ENCODE measurements around the gene TPPP3. TPM values are rescaled to one million over a fixed set of nuclear protein-coding genes. Genes with fewer than 3 reads are reported as not detected.

Gene TPPP3
- total RNA-seq, 1 donor from 2014 or later: 135 TPM

DNA sequence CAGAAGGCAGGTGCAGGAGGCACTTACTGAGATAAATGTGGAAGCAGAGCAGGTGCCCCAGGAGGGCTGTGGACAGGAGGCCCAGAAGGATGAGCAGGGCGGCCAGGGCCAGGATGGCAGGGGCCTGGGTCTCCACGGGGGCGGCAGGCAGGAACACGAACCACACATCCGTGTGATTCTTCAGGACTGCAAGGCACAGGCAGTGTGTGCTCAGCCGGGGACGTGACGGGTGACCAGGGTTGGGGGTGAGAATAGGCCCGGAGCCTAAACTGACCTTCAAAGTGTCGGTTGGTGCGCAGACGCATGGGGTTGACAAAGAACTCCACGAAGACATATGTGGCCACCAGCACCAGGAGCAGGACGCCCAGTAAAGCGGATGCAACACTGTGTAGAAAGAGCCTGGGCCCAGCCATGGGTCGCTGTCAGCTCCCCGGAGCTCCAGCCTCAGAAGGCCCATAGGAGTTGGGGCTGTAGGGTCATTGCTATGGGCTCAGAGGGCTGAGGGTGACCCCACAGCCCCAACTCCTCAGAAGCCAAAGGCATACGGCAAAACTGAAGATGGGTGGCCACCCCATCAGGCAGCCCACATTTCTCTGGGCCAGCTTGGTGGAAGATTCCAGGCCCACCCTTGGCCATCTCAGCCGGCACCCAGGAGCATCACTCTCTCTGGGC is 5.4 kb upstream of the TPPP3 start:
- Histone ChIP-seq H3K36me3 (ENCODE audit: control insufficient read depth in 3 of 3, insufficient read depth in 3 of 3, low read length in 3 of 3) (no peaks in the 10 kb centered on the region), H3K4me1 (ENCODE audit: control insufficient read depth in 3 of 3, insufficient read depth in 3 of 3, low read length in 3 of 3) (peaks cover 36 to 69% (median 59%) of the 10 kb centered on the region in 3 donors), H3K9me3 (ENCODE audit: control insufficient read depth in 3 of 3, low read length in 3 of 3) (no peaks in the 10 kb centered on the region), H3K27me3 (ENCODE audit: control insufficient read depth in 3 of 3, insufficient read depth in 3 of 3, low read length in 3 of 3) (no peaks in the 10 kb centered on the region), H3K27ac (ENCODE audit: low read depth, low read length) (no peak overlapping the region), H3K9ac (ENCODE audit: low read depth in 1 of 3, low read length in 3 of 3) (peak overlapping the region in 1 of 3 donors; percentile 64), H3K4me3 (ENCODE audit: low read length in 3 of 3) (no peak overlapping the region)

- Histone ChIP-seq H3K9me3 (ENCODE audit: control insufficient read depth in 3 of 3, low read length in 3 of 3) (no peaks in the 10 kb centered on the region), H3K36me3 (ENCODE audit: control insufficient read depth in 3 of 3, insufficient read depth in 3 of 3, low read length in 3 of 3) (no peaks in the 10 kb centered on the region), H3K27me3 (ENCODE audit: control insufficient read depth in 3 of 3, insufficient read depth in 3 of 3, low read length in 3 of 3) (no peaks in the 10 kb centered on the region), H3K4me3 (ENCODE audit: low read length in 3 of 3) (peak overlapping the region in 1 of 3 donors; percentile 15), H3K27ac (ENCODE audit: low read depth, low read length) (no peak overlapping the region), H3K4me1 (ENCODE audit: control insufficient read depth in 3 of 3, insufficient read depth in 3 of 3, low read length in 3 of 3) (peaks cover 40 to 72% (median 63%) of the 10 kb centered on the region in 3 donors), H3K9ac (ENCODE audit: low read depth in 1 of 3, low read length in 3 of 3) (peak overlapping the region in 1 of 3 donors; percentile 64)
Observed at GRCh38 chr16:67397812-67398545, 4.7 kb upstream of the TPPP3 start.

- no peak overlapping the region for H3K4me3 ChIP-seq (ENCODE audit: low read length in 3 of 3)
- H3K9ac ChIP-seq (ENCODE audit: low read depth in 1 of 3, low read length in 3 of 3): peak overlapping the region; percentile 21 to 60 (median 53)
- H3K9me3 ChIP-seq (ENCODE audit: control insufficient read depth in 3 of 3, low read length in 3 of 3): no peaks in the 10 kb centered on the region
- no peaks in the 10 kb centered on the region for H3K27me3 ChIP-seq (ENCODE audit: control insufficient read depth in 3 of 3, insufficient read depth in 3 of 3, low read length in 3 of 3)
- H3K4me1 ChIP-seq (ENCODE audit: control insufficient read depth in 3 of 3, insufficient read depth in 3 of 3, low read length in 3 of 3): peaks cover 48 to 80% (median 70%) of the 10 kb centered on the region in 3 donors
- H3K36me3 ChIP-seq (ENCODE audit: control insufficient read depth in 3 of 3, insufficient read depth in 3 of 3, low read length in 3 of 3): no peaks in the 10 kb centered on the region
- H3K27ac ChIP-seq (ENCODE audit: low read depth, low read length): peak overlapping the region; percentile 83
Observed at GRCh38 chr16:67397036-67397801, 3.9 kb upstream of the TPPP3 start.

DNA sequence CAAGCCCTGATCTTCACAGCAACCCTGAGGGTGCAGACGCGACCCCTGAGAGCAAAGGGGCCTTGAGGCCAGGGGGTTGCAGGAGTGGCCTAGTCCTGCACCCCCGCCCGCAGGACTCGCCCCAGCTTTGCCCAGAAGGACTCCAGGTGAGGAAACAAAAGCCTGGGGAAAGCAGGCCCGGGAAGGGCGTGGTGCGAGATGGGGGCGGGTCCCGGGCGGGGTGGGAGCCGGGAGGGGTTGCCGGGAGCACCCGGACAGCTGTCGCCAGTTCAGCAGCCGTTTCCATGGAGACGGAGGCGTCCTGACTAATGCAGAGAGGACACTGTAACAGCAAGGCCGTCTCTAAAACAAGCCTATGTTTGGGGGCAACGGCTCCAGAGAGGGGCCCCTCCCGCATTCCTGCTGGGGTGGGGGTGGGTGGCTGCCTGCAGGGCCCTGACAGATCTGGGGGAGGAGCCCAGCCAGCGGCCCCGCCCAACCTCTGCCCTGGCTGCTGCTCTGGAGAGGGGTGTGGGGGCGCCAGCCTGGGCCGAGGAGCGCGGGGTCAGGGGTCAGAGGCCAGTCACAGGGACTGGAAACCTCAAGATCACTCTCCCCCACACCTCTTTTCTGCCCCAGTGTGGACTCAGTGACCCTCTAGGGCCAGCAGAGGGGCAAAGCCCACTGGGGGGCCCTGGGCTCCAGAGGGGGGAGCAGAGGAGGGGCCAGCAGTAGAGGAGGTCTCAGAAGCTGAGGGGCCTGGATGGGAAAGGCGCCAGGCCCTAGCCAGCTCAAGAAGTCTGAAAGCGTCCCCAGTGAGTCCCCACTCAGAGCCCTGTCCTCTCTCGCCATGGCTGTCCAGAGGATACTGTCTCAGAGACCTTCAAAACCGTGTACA is 3.1 kb upstream of the TPPP3 start:
- H3K9ac ChIP-seq (ENCODE audit: low read depth in 1 of 3, low read length in 3 of 3): peak overlapping the region; percentile 47 to 60 (median 53)
- H3K4me1 ChIP-seq (ENCODE audit: control insufficient read depth in 3 of 3, insufficient read depth in 3 of 3, low read length in 3 of 3): peaks cover 56 to 87% (median 75%) of the 10 kb centered on the region in 3 donors
- no peaks in the 10 kb centered on the region for H3K36me3 ChIP-seq (ENCODE audit: control insufficient read depth in 3 of 3, insufficient read depth in 3 of 3, low read length in 3 of 3)
- H3K9me3 ChIP-seq (ENCODE audit: control insufficient read depth in 3 of 3, low read length in 3 of 3): no peaks in the 10 kb centered on the region
- H3K27ac ChIP-seq (ENCODE audit: low read depth, low read length): peak overlapping the region; percentile 83
- H3K4me3 ChIP-seq (ENCODE audit: low read length in 3 of 3): peak overlapping the region in 1 of 3 donors; percentile 22
- no peaks in the 10 kb centered on the region for H3K27me3 ChIP-seq (ENCODE audit: control insufficient read depth in 3 of 3, insufficient read depth in 3 of 3, low read length in 3 of 3)

DNA sequence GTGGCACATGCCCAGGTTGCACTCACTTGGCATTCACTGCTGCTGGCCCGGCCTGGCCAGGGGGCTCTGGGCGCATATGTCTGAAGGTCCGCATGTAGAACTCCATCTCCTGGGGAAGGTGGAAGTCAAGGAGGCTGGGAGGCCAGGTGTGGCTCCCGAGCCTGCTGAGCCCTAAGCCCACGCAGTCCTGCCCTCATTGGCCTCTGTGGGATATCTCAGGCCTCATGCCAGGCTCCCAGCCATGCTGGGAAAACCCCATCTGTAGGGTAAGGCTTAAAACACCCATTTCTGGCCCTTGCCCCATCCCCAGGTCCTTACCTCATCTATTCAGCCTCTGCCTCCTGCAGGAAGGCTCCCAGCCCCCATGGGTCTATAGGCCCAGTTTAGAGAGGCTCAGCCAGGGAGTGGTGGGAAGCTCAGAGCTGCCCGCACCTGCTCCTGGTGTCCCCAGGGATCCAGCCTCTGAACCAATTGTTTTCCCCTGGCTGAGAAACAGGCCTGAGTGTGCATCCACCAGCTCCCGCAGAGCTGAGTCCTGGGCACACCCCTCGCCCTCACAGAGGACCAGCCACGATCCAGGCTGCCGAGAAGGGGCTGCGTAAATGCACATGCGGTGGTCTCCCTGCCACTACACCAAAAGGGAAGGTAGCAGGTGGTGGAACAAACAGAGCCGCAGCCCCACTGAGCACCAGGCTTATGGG is 2.3 kb upstream of the TPPP3 start:
- Histone ChIP-seq H3K27ac (ENCODE audit: low read depth, low read length) (peak overlapping the region; percentile 83), H3K36me3 (ENCODE audit: control insufficient read depth in 3 of 3, insufficient read depth in 3 of 3, low read length in 3 of 3) (no peaks in the 10 kb centered on the region), H3K4me1 (ENCODE audit: control insufficient read depth in 3 of 3, insufficient read depth in 3 of 3, low read length in 3 of 3) (peaks cover 64 to 87% (median 75%) of the 10 kb centered on the region in 3 donors), H3K4me3 (ENCODE audit: low read length in 3 of 3) (peak overlapping the region in 1 of 3 donors; percentile 22), H3K9me3 (ENCODE audit: control insufficient read depth in 3 of 3, low read length in 3 of 3) (no peaks in the 10 kb centered on the region), H3K27me3 (ENCODE audit: control insufficient read depth in 3 of 3, insufficient read depth in 3 of 3, low read length in 3 of 3) (no peaks in the 10 kb centered on the region), H3K9ac (ENCODE audit: low read depth in 1 of 3, low read length in 3 of 3) (peak overlapping the region in 2 of 3 donors; percentile 47 to 57)

- peak overlapping the region; percentile 83 for H3K27ac ChIP-seq (ENCODE audit: low read depth, low read length)
- peaks cover 63 to 87% (median 75%) of the 10 kb centered on the region in 3 donors for H3K4me1 ChIP-seq (ENCODE audit: control insufficient read depth in 3 of 3, insufficient read depth in 3 of 3, low read length in 3 of 3)
- H3K36me3 ChIP-seq (ENCODE audit: control insufficient read depth in 3 of 3, insufficient read depth in 3 of 3, low read length in 3 of 3): no peaks in the 10 kb centered on the region
Observed at GRCh38 chr16:67395105-67395457, 1.8 kb upstream of the TPPP3 start.

DNA sequence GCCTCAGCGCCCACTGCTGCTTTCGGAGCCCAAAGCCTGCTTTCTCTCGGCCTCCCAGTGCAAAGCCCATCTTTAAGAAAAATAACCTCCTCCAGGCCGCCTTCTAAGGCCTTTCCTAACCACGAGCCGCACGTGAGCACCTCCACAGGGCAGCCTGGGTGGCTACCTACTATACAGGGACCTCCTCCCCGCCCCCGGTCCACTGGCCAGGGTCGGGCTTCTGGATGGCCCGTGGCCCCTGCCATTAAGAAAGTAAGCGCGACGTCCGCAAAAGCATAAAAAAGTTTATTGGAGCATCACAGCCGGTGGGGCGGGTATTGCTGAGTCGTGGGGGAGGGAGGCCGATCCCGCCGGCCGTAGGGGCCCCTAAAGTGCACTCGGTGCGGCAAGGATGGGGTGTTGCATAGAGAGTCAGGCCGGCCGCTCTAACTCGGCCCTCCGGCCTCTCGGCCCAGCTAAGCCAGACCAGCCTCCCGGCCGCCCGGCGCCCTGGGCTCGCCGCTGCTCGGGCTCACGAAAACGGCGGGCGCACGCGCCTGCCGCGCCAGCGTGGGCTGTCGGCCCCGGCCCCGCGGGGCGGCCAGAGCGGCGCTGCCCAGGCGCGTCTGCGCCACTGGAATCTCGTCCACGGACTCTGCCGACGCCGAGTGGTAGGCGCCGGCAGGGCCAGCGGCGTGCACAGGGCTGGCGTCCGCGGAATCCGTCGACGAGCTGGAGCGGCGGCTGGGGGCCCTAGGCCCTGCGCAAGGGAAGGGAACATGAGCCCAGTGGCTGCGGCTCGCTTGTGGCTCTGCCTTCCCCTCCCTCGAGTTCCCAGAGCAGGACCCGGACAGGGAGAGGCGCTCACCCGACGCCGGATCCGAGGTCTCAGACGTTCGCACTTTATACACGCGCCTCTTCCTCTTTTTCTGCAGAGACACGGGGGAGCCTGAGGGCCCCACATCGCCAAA is 1.1 kb upstream of the TPPP3 start:
- H3K36me3 ChIP-seq (ENCODE audit: control insufficient read depth in 3 of 3, insufficient read depth in 3 of 3, low read length in 3 of 3): no peaks in the 10 kb centered on the region
- peak overlapping the region; percentile 43 to 72 (median 56) for H3K9ac ChIP-seq (ENCODE audit: low read depth in 1 of 3, low read length in 3 of 3)
- peaks cover 63 to 87% (median 75%) of the 10 kb centered on the region in 3 donors for H3K4me1 ChIP-seq (ENCODE audit: control insufficient read depth in 3 of 3, insufficient read depth in 3 of 3, low read length in 3 of 3)
- H3K4me3 ChIP-seq (ENCODE audit: low read length in 3 of 3): peak overlapping the region in 2 of 3 donors; percentile 7 to 83
- peak overlapping the region; percentile 80 for H3K27ac ChIP-seq (ENCODE audit: low read depth, low read length)
- H3K9me3 ChIP-seq (ENCODE audit: control insufficient read depth in 3 of 3, low read length in 3 of 3): no peaks in the 10 kb centered on the region
- H3K27me3 ChIP-seq (ENCODE audit: control insufficient read depth in 3 of 3, insufficient read depth in 3 of 3, low read length in 3 of 3): no peaks in the 10 kb centered on the region

More at GRCh38 chr16:67395105-67395457, 1.8 kb upstream of the TPPP3 start:
- no peaks in the 10 kb centered on the region for H3K27me3 ChIP-seq (ENCODE audit: control insufficient read depth in 3 of 3, insufficient read depth in 3 of 3, low read length in 3 of 3)
- peak overlapping the region in 1 of 3 donors; percentile 7 for H3K4me3 ChIP-seq (ENCODE audit: low read length in 3 of 3)
- no peak overlapping the region for H3K9ac ChIP-seq (ENCODE audit: low read depth in 1 of 3, low read length in 3 of 3)
- H3K9me3 ChIP-seq (ENCODE audit: control insufficient read depth in 3 of 3, low read length in 3 of 3): no peaks in the 10 kb centered on the region

GRCh38 chr16:67393788-67394154 is 473 bp upstream of the TPPP3 start:
- Histone ChIP-seq H3K36me3 (ENCODE audit: control insufficient read depth in 3 of 3, insufficient read depth in 3 of 3, low read length in 3 of 3) (no peaks in the 10 kb centered on the region), H3K27me3 (ENCODE audit: control insufficient read depth in 3 of 3, insufficient read depth in 3 of 3, low read length in 3 of 3) (no peaks in the 10 kb centered on the region), H3K9ac (ENCODE audit: low read depth in 1 of 3, low read length in 3 of 3) (peak overlapping the region; percentile 43 to 72 (median 56)), H3K4me3 (ENCODE audit: low read length in 3 of 3) (peak overlapping the region in 2 of 3 donors; percentile 62 to 83), H3K9me3 (ENCODE audit: control insufficient read depth in 3 of 3, low read length in 3 of 3) (no peaks in the 10 kb centered on the region), H3K27ac (ENCODE audit: low read depth, low read length) (peak overlapping the region; percentile 80), H3K4me1 (ENCODE audit: control insufficient read depth in 3 of 3, insufficient read depth in 3 of 3, low read length in 3 of 3) (peaks cover 68 to 86% (median 77%) of the 10 kb centered on the region in 3 donors)

Measured in skeletal muscle tissue (tissue), 4 donors.